H1 (cell line): ENCODE measurements around the gene EPHA10. TPM values are rescaled to one million over a fixed set of nuclear protein-coding genes. Genes with fewer than 3 reads are reported as not detected.

ENCODE experiments used
- BACH1 ChIP-seq: IDR thresholded peaks from 2 replicates; pipeline ENCODE4 v1.6.1; 2012; ENCODE audit warnings: low read length, improper control_type of control experiment
- BCL11A ChIP-seq, 2 experiments: IDR thresholded peaks; one replicate each; pipeline ENCODE4 v1.6.1; 2011; ENCODE audit warnings: low read depth in 2 of 2, low read length in 2 of 2, mild to moderate bottlenecking in 2 of 2
- BRCA1 ChIP-seq: IDR thresholded peaks from 2 replicates; pipeline ENCODE4 v1.6.1; 2012; ENCODE audit warnings: low read depth, low read length, improper control_type of control experiment
- CBX8 ChIP-seq: fragments of 300-800, 300-1000 bp; sonication (generic); IDR thresholded peaks from 2 replicates; pipeline ENCODE4 v1.7.1; 2016; ENCODE audit warnings: low read depth, low read length, borderline replicate concordance
- CHD2 ChIP-seq: IDR thresholded peaks from 2 replicates; pipeline ENCODE4 v1.6.1; 2012; ENCODE audit warnings: low read length, improper control_type of control experiment
- E2F6 ChIP-seq: IDR thresholded peaks from 2 replicates; pipeline ENCODE4 v1.6.1; 2012; ENCODE audit warnings: inconsistent platforms
- FOSL1 ChIP-seq: IDR thresholded peaks from 2 replicates; pipeline ENCODE4 v1.6.1; 2011; ENCODE audit warnings: mild to moderate bottlenecking, low read depth, low read length, moderate library complexity; ENCODE audit not compliant: insufficient read depth
- HDAC6 ChIP-seq: IDR thresholded peaks from one replicate; pipeline ENCODE4 v1.7.1; 2012; ENCODE audit warnings: low read depth, mild to moderate bottlenecking, inconsistent platforms, low read length, moderate library complexity
- KDM1A ChIP-seq: fragments of 200-600, 300-600 bp; sonication (generic); IDR thresholded peaks from 2 replicates; pipeline ENCODE4 v1.7.1; 2016; ENCODE audit warnings: mild to moderate bottlenecking, low read length, borderline replicate concordance
- POLR2AphosphoS5 ChIP-seq: IDR thresholded peaks from 2 replicates; pipeline ENCODE4 v1.6.1; 2011; ENCODE audit warnings: low read depth, low read length
- RAD21 ChIP-seq, 2 experiments: IDR thresholded peaks in 1 of 2; conservative IDR thresholded peaks in 1 of 2; 2 replicates each; pipeline ENCODE4 v1.6.1; 2011; ENCODE audit warnings: low read depth in 2 of 2, low read length in 2 of 2, improper control_type of control experiment in 1 of 2, inconsistent platforms in 1 of 2, mild to moderate bottlenecking in 1 of 2, moderate library complexity in 1 of 2
- RFX5 ChIP-seq: IDR thresholded peaks from 2 replicates; pipeline ENCODE4 v1.6.1; 2011; ENCODE audit warnings: low read depth, low read length, improper control_type of control experiment, borderline replicate concordance
- RXRA ChIP-seq: IDR thresholded peaks from 2 replicates; pipeline ENCODE4 v1.6.1; 2011; ENCODE audit warnings: low read depth, mild to moderate bottlenecking, low read length, moderate library complexity; ENCODE audit not compliant: insufficient read depth
- SAP30 ChIP-seq: fragments of 300-600 bp; sonication (generic); IDR thresholded peaks from 2 replicates; pipeline ENCODE4 v1.7.1; 2012; ENCODE audit warnings: low read length, moderate library complexity, mild to moderate bottlenecking, inconsistent platforms; ENCODE audit not compliant: insufficient read depth, insufficient replicate concordance
- SIRT6 ChIP-seq: IDR thresholded peaks from one replicate; pipeline ENCODE4 v1.7.1; 2012; ENCODE audit warnings: low read length, inconsistent platforms
- SP1 ChIP-seq: IDR thresholded peaks from 2 replicates; pipeline ENCODE4 v1.6.1; 2011; ENCODE audit warnings: low read depth, low read length
- SRF ChIP-seq: IDR thresholded peaks from 2 replicates; pipeline ENCODE4 v1.6.1; 2011; ENCODE audit warnings: mild to moderate bottlenecking, low read depth, low read length, moderate library complexity
- SUZ12 ChIP-seq: fragments of 200-600 bp; sonication (generic); IDR thresholded peaks from 2 replicates; pipeline ENCODE4 v1.6.1; 2012; ENCODE audit warnings: mild to moderate bottlenecking, inconsistent platforms, low read length, moderate library complexity, mixed read lengths
- TAF1 ChIP-seq: IDR thresholded peaks from 2 replicates; pipeline ENCODE4 v1.6.1; 2011; ENCODE audit warnings: mild to moderate bottlenecking, low read depth, low read length
- polyA plus RNA-seq, 7 experiments: library from polyadenylated mRNA; depleted of rRNA in 3 of 7; stranded (reverse) in 5 of 7; unstranded in 2 of 7; fragments of >200 nt in 5 of 7; fragments of 200-250 nt in 2 of 7; gene quantifications; 1 replicate in 5 of 7; 2 replicates in 1 of 7; 4 replicates in 1 of 7; pipeline versions ENCODE4 v1.2.1 to v1.2.3, GENCODE V29; 2011 to 2013; ENCODE audit warnings: missing spikeins in 2 of 7, mixed read lengths in 2 of 7
- total RNA-seq: library from RNA; stranded (reverse); fragmentation: NEBNext Ultra II Directional; extraction: Animal tissue kit (Norgen Biotek cat#: 25700); gene quantifications from 2 replicates; pipeline ENCODE4 v1.2.1, GENCODE V29; 2021
- TF ChIP-seq, protein P1 (sequence below): IDR thresholded peaks from 2 replicates; pipeline ENCODE4 v1.6.1; 2012; ENCODE audit warnings: low read length, inconsistent platforms
- TF ChIP-seq, protein P2 (sequence below): IDR thresholded peaks from 2 replicates; pipeline ENCODE4 v1.6.1; 2011; ENCODE audit warnings: low read length, improper control_type of control experiment

EPHA10 gene
- total and polyA plus RNA-seq, 2 of the 8 experiments (the other 6 are each of a cell fraction or from before 2014, with no cell fraction given): 0.54 to 1.0 TPM

DNA sequence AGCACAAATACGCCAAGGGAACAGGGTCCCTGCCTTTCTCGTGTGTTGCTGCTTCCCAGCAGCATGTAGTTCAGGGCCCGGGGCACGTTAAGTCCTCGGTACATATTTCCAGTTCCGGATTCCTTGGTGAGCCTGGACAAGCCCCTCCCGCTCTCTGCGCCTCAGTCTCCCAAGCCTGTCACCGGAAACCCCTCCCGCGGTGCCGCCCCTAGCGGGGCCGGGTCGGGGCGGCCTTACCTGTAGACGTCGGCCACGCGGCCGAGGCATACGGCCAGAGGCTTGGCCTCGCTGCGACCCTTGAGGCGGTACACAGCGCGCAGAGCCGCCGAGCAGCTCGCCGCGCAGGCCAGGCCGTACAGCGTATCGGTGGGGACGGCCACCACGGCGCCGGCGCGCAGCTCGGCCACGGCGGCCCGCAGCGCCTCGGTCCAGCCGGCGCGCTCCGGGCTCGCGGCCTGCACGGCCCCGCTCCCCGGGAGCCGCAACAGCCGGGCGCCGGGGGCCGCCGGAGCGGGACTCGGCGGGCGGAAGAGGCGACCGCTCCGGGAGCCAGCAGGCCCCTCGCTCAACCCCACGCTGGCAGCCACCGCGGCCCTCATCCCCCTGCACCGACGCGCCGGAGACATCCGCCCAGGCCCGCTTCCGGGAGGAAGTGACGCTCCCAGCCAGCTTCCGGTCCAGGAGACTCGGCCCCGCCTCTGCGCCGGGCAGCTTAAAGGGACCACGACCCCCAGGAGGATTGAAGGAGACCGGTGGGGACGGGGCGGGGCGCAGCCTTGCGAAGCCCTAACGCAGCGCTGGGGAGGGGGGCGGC lies 42.8 kb upstream of the EPHA10 start, which contains the start of the genes C1orf122 and YRDC (continued):
- TF ChIP-seq, protein P1, sequence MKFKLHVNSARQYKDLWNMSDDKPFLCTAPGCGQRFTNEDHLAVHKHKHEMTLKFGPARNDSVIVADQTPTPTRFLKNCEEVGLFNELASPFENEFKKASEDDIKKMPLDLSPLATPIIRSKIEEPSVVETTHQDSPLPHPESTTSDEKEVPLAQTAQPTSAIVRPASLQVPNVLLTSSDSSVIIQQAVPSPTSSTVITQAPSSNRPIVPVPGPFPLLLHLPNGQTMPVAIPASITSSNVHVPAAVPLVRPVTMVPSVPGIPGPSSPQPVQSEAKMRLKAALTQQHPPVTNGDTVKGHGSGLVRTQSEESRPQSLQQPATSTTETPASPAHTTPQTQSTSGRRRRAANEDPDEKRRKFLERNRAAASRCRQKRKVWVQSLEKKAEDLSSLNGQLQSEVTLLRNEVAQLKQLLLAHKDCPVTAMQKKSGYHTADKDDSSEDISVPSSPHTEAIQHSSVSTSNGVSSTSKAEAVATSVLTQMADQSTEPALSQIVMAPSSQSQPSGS: no peak
- TF ChIP-seq SIRT6 (no peak), SAP30 (no peak), KDM1A (no peak), HDAC6 (no peak), RAD21 (IDR thresholded peaks at IDR 0.05 in 1 of 2, conservative IDR thresholded peaks at IDR 0.05 in 1 of 2; ENCODE audit: low read depth in 2 of 2, low read length in 2 of 2) (no peak), SRF (no peak), TAF1 (peak; percentile 77), POLR2AphosphoS5 (peak; percentile 70; the same call in 1 of the 2 replicates), SP1 (no peak), CHD2 (no peak), CBX8 (no peak), FOSL1 (no peak), BCL11A (IDR thresholded peaks at IDR 0.05; ENCODE audit: low read depth in 2 of 2, low read length in 2 of 2) (no peak), BRCA1 (no peak), RXRA (no peak), RFX5 (no peak), E2F6 (no peak), BACH1 (no peak), SUZ12 (no peak)
- TF ChIP-seq, protein P2, sequence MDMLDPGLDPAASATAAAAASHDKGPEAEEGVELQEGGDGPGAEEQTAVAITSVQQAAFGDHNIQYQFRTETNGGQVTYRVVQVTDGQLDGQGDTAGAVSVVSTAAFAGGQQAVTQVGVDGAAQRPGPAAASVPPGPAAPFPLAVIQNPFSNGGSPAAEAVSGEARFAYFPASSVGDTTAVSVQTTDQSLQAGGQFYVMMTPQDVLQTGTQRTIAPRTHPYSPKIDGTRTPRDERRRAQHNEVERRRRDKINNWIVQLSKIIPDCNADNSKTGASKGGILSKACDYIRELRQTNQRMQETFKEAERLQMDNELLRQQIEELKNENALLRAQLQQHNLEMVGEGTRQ: no peak
